ENCODE results near the gene MEX3A.

The MEX3A gene

DNA sequence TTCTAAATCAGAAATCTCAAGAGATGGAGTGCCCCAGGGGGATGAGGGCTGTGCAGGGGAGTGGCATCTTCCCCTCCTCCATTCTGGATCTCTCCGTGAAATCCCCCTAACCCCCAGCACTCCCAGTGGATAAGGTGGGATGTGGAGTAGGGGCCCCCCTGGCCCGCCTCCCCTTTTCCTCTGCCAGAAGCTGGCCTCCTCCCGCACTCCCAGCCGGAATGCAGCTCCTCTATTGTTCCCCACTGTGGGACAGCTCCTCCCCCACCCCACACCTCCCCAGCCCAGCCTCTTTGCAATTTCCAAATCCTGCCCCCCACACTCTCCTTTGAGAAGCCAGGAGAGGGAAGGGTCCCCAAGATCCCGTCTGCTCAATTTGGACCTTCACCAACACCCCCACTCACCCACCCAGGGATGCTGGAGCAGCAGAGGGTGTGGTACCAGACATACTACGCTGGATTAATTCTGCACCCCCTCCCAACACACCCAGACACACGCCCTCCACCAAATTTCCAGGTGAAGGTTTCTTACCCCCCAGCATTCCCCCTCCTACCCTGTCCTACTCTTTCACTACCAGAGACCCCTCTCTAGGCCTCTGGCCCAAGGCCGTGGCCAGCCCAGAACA is 1.9 kb downstream of the MEX3A start:
- H3K4me1 ChIP-seq (ENCODE audit: insufficient read depth, low read length, poor library complexity, severe bottlenecking) = peaks cover 42% of the 10 kb centered on the region
- H3K9ac ChIP-seq (ENCODE audit: low read depth, low read length, poor library complexity, severe bottlenecking) = peak overlapping the region; percentile 88
- H3K4me2 ChIP-seq (ENCODE audit: low read depth, low read length, poor library complexity, severe bottlenecking) = peak overlapping the region; percentile 99
- no peaks in the 10 kb centered on the region for H3K9me3 ChIP-seq (ENCODE audit: insufficient read depth, low read depth, low read length)
- peaks cover 57% of the 10 kb centered on the region for H3K79me2 ChIP-seq (ENCODE audit: insufficient read depth, low read length)
- peaks cover 18% of the 10 kb centered on the region; the same call in 1 of the 2 replicates for H3K36me3 ChIP-seq (ENCODE audit: insufficient read depth, low read length)
- H3K4me3 ChIP-seq (ENCODE audit: low read length, poor library complexity, severe bottlenecking) = peak overlapping the region; percentile 94
- no peaks in the 10 kb centered on the region for H3K27me3 ChIP-seq (ENCODE audit: insufficient read depth, low read length, poor library complexity, severe bottlenecking)
- no peaks in the 10 kb centered on the region for H3F3A ChIP-seq (ENCODE audit: low read depth)
- no peak overlapping the region for H2AFZ ChIP-seq (ENCODE audit: low read length)
- peaks cover 41% of the 10 kb centered on the region for H4K20me1 ChIP-seq (ENCODE audit: insufficient read depth, low read length, poor library complexity, severe bottlenecking)
- no peaks in the 10 kb centered on the region for H3K9me2 ChIP-seq (replicated peaks; ENCODE audit: low read depth, low read length)
- no peak for TF ChIP-seq EZH2phosphoT487 (IDR thresholded peaks at IDR 0.05; ENCODE audit: borderline replicate concordance)
- TF ChIP-seq, protein P1, sequence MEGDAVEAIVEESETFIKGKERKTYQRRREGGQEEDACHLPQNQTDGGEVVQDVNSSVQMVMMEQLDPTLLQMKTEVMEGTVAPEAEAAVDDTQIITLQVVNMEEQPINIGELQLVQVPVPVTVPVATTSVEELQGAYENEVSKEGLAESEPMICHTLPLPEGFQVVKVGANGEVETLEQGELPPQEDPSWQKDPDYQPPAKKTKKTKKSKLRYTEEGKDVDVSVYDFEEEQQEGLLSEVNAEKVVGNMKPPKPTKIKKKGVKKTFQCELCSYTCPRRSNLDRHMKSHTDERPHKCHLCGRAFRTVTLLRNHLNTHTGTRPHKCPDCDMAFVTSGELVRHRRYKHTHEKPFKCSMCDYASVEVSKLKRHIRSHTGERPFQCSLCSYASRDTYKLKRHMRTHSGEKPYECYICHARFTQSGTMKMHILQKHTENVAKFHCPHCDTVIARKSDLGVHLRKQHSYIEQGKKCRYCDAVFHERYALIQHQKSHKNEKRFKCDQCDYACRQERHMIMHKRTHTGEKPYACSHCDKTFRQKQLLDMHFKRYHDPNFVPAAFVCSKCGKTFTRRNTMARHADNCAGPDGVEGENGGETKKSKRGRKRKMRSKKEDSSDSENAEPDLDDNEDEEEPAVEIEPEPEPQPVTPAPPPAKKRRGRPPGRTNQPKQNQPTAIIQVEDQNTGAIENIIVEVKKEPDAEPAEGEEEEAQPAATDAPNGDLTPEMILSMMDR (conservative IDR thresholded peaks at IDR 0.05; ENCODE audit: low read length) = no peak

DNA sequence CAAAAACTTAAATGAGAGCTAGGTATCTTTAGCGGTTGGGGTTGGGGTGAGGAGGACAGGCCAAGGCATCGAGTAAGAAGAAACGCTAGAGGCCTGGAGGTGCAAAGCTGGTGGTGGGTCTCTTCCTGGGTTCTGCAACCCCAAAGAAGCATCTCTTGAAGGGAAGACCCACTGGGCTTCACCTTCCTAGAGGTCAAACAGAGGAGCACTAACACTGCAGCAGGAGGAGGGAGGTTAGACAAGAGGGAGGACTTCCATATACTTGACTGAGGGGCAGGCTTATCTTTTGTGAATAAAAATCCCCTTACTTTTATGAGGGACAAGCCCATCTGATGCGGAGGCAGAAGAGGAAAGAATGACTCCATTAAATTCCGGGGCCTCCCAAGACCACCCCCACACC is 2.5 kb downstream of the MEX3A start:
- Histone ChIP-seq H3K4me3 (ENCODE audit: low read length, poor library complexity, severe bottlenecking) (peak overlapping the region; percentile 94), H3K4me2 (ENCODE audit: low read depth, low read length, poor library complexity, severe bottlenecking) (peak overlapping the region; percentile 99)
- TF ChIP-seq, protein P1 (conservative IDR thresholded peaks at IDR 0.05; ENCODE audit: low read length) = no peak
- TF ChIP-seq EZH2phosphoT487 (IDR thresholded peaks at IDR 0.05; ENCODE audit: borderline replicate concordance) = no peak

DNA sequence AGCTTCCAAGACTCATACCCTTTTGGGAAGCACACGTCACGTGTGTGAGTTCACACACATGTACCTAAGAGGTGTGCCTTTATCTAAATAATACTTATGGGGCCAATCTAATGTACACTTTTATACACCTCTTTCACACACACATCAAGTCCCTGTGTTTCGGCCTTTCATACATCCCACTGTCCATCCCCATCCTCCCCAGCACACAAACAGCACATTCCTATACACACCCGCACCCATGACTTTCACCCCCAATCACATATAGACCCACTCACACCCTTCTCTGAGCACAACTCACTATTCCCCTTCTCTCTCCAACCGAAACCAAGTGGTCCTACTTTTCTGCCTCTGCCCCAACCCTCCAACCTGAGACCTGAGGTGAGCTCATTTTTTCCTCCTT is 3.5 kb downstream of the MEX3A start:
- H3K4me1 ChIP-seq (ENCODE audit: insufficient read depth, low read length, poor library complexity, severe bottlenecking) = peaks cover 38% of the 10 kb centered on the region
- no peaks in the 10 kb centered on the region for H3F3A ChIP-seq (ENCODE audit: low read depth)
- H3K79me2 ChIP-seq (ENCODE audit: insufficient read depth, low read length) = peaks cover 58% of the 10 kb centered on the region
- peaks cover 45% of the 10 kb centered on the region for H4K20me1 ChIP-seq (ENCODE audit: insufficient read depth, low read length, poor library complexity, severe bottlenecking)
- no peaks in the 10 kb centered on the region for H3K27me3 ChIP-seq (ENCODE audit: insufficient read depth, low read length, poor library complexity, severe bottlenecking)
- peak overlapping the region; percentile 88 for H3K9ac ChIP-seq (ENCODE audit: low read depth, low read length, poor library complexity, severe bottlenecking)
- no peaks in the 10 kb centered on the region for H3K9me2 ChIP-seq (replicated peaks; ENCODE audit: low read depth, low read length)
- no peaks in the 10 kb centered on the region for H3K9me3 ChIP-seq (ENCODE audit: insufficient read depth, low read depth, low read length)
- no peak for TF ChIP-seq EZH2phosphoT487 (IDR thresholded peaks at IDR 0.05; ENCODE audit: borderline replicate concordance)
- TF ChIP-seq, protein P1 (conservative IDR thresholded peaks at IDR 0.05; ENCODE audit: low read length) = no peak
- peaks cover 18% of the 10 kb centered on the region; the same call in 1 of the 2 replicates for H3K36me3 ChIP-seq (ENCODE audit: insufficient read depth, low read length)
- peak overlapping the region; percentile 99 for H3K4me2 ChIP-seq (ENCODE audit: low read depth, low read length, poor library complexity, severe bottlenecking)
- H2AFZ ChIP-seq (ENCODE audit: low read length) = no peak overlapping the region
- H3K4me3 ChIP-seq (ENCODE audit: low read length, poor library complexity, severe bottlenecking) = peak overlapping the region; percentile 94

More for the DNA sequence above, 2.5 kb downstream of the MEX3A start:
- Histone ChIP-seq H3K79me2 (ENCODE audit: insufficient read depth, low read length) (peaks cover 58% of the 10 kb centered on the region), H3K4me1 (ENCODE audit: insufficient read depth, low read length, poor library complexity, severe bottlenecking) (peaks cover 42% of the 10 kb centered on the region), H3K36me3 (ENCODE audit: insufficient read depth, low read length) (peaks cover 18% of the 10 kb centered on the region; the same call in 1 of the 2 replicates), H3K9me3 (ENCODE audit: insufficient read depth, low read depth, low read length) (no peaks in the 10 kb centered on the region), H3F3A (ENCODE audit: low read depth) (no peaks in the 10 kb centered on the region), H3K9me2 (replicated peaks; ENCODE audit: low read depth, low read length) (no peaks in the 10 kb centered on the region), H3K27me3 (ENCODE audit: insufficient read depth, low read length, poor library complexity, severe bottlenecking) (no peaks in the 10 kb centered on the region), H3K9ac (ENCODE audit: low read depth, low read length, poor library complexity, severe bottlenecking) (peak overlapping the region; percentile 88), H4K20me1 (ENCODE audit: insufficient read depth, low read length, poor library complexity, severe bottlenecking) (peaks cover 44% of the 10 kb centered on the region), H2AFZ (ENCODE audit: low read length) (no peak overlapping the region)
